A673 (cell line): ENCODE data around the gene GMFB.

Source experiments
- EZH2 ChIP-seq: fragments of 200-600 bp; sonication (generic); IDR thresholded peaks from 2 replicates; pipeline ENCODE4 v1.6.1; 2017; ENCODE audit warnings: borderline replicate concordance, low read depth, mild to moderate bottlenecking, mixed read lengths, antibody characterized with exemption, low read length; ENCODE audit not compliant: poor library complexity, severe bottlenecking
- TF ChIP-seq, protein P1 (sequence below): fragments of 300-800, 200-600 bp; sonication (generic); conservative IDR thresholded peaks from 2 replicates; pipeline ENCODE4 v1.5.1; 2017; ENCODE audit warnings: low read depth, mild to moderate bottlenecking, antibody characterized with exemption, low read length, moderate library complexity, mixed read lengths

DNA sequence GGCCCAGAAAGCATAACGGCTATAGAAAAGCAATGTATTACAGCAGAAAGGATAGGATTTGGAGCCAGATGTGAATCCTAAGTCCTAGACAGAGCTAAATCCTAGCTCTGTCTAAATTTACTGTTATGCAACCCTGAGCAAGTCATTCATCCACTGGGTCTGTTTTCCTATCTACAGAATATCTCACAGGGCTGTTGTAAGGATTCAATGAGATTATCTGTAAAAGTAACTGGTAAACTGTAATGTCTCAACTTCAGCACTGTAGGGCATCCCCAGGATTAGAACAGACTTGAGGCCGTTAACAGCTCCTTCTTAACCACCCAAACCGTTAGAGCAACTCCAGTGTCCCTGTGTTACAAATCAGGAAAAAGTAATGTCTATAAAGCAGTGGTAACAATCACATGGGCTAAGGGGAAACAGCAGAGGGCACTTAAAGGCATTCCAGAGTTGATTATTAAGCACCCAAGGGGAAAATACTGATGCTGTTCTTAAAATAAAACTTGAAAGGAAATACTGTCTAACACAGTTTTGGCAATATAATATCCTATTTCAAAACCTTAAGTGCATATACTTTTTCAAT is 10.1 kb downstream of the GMFB start:
- TF ChIP-seq, protein P1, sequence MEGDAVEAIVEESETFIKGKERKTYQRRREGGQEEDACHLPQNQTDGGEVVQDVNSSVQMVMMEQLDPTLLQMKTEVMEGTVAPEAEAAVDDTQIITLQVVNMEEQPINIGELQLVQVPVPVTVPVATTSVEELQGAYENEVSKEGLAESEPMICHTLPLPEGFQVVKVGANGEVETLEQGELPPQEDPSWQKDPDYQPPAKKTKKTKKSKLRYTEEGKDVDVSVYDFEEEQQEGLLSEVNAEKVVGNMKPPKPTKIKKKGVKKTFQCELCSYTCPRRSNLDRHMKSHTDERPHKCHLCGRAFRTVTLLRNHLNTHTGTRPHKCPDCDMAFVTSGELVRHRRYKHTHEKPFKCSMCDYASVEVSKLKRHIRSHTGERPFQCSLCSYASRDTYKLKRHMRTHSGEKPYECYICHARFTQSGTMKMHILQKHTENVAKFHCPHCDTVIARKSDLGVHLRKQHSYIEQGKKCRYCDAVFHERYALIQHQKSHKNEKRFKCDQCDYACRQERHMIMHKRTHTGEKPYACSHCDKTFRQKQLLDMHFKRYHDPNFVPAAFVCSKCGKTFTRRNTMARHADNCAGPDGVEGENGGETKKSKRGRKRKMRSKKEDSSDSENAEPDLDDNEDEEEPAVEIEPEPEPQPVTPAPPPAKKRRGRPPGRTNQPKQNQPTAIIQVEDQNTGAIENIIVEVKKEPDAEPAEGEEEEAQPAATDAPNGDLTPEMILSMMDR: no peak
- TF ChIP-seq EZH2: no peak
